Colon (tissue), 2 donors: Measurements from ENCODE around the gene NEK10.

ENCODE experiments used
- FAIRE-seq: peaks from 2 replicates; lab custom pipeline; 2012; peaks lifted over from hg19 to GRCh38; lab: Jason Lieb, UNC
- donor health status: control.
- donor health status: control.

NEK10 gene

GRCh38 chr3:27094721-27095120 lies 274.5 kb downstream of the NEK10 start:
- FAIRE-seq: no peak

- no peak for FAIRE-seq
Measured at GRCh38 chr3:27093771-27094170, 275.4 kb downstream of the NEK10 start.

GRCh38 chr3:27090275-27091041 lies 278.7 kb downstream of the NEK10 start:
- no peak for FAIRE-seq

- FAIRE-seq: no peak
Measured at GRCh38 chr3:27089645-27090044, 279.5 kb downstream of the NEK10 start.

GRCh38 chr3:27089068-27089467 lies 280.1 kb downstream of the NEK10 start:
- FAIRE-seq: no peak

- FAIRE-seq: no peak
Measured at GRCh38 chr3:27085829-27086730, 283.1 kb downstream of the NEK10 start.

- FAIRE-seq: no peak
Measured at GRCh38 chr3:27081992-27082607, 287.1 kb downstream of the NEK10 start.

GRCh38 chr3:27081566-27081965 lies 287.6 kb downstream of the NEK10 start:
- FAIRE-seq: no peak

GRCh38 chr3:27080258-27080525 lies 289.0 kb downstream of the NEK10 start:
- FAIRE-seq: no peak

GRCh38 chr3:27079427-27080257 lies 289.5 kb downstream of the NEK10 start:
- no peak for FAIRE-seq

- no peak for FAIRE-seq
Measured at GRCh38 chr3:27078246-27078913, 290.8 kb downstream of the NEK10 start.

GRCh38 chr3:27076815-27077630 lies 292.2 kb downstream of the NEK10 start:
- FAIRE-seq: no peak

- no peak for FAIRE-seq
Measured at GRCh38 chr3:27074914-27075313, 294.3 kb downstream of the NEK10 start.

GRCh38 chr3:27073912-27074311 lies 295.3 kb downstream of the NEK10 start:
- no peak for FAIRE-seq

- no peak for FAIRE-seq
Measured at GRCh38 chr3:27072810-27073651, 296.2 kb downstream of the NEK10 start.

- no peak for FAIRE-seq
Measured at GRCh38 chr3:27060336-27060735, 308.8 kb downstream of the NEK10 start.
